Sciatic nerve (tissue), 2 donors: ENCODE results near the gene GTF2F2. TPM values are rescaled to one million over a fixed set of nuclear protein-coding genes. Genes with fewer than 3 reads are reported as not detected.
"Not testable (repeated sequence)": the region's sequence is repeated elsewhere in the genome, so short reads cannot be mapped to it uniquely, and the experiment has no call there.

ENCODE experiments used
- ATAC-seq: fragments of 200-7000 bp; cut with Tn5 transposase; one replicate; pipeline ENCODE4 v1.9.1; 2020; ENCODE audit warnings: mild to moderate bottlenecking, moderate library complexity
- DNase-seq: peaks from one replicate; pipeline ENCODE4 v3.0.0-alpha.2; 2020; ENCODE audit warnings: low spot score
- intact Hi-C: fragments of 100-400 bp; cut with DNase I; formaldehyde crosslinking; loops from one replicate; pipeline ENCODE4 v1.14.2; 2022
- total RNA-seq: library from RNA; stranded (reverse); fragmentation: NEBNext Ultra II Directional; extraction: Animal tissue kit (Norgen Biotek cat#: 25700); gene quantifications from one replicate; pipeline ENCODE4 v1.2.1, GENCODE V29; 2021
- donor health status: DM: no; HTN: no; CAD: no.
- donor health status: DM: no; HTN: no; CAD: no.

The GTF2F2 gene
- total RNA-seq, 1 donor from 2014 or later = 37.1 TPM

- ATAC-seq = no peak
- no peak for DNase-seq
- intact Hi-C loops = no loop called here
Observed at GRCh38 chr13:45231305-45231704, 111.0 kb downstream of the GTF2F2 start.

GRCh38 chr13:45231722-45232121, 111.4 kb downstream of the GTF2F2 start:
- intact Hi-C loops = no loop called here
- ATAC-seq (no peak), DNase-seq (no peak)

DNA sequence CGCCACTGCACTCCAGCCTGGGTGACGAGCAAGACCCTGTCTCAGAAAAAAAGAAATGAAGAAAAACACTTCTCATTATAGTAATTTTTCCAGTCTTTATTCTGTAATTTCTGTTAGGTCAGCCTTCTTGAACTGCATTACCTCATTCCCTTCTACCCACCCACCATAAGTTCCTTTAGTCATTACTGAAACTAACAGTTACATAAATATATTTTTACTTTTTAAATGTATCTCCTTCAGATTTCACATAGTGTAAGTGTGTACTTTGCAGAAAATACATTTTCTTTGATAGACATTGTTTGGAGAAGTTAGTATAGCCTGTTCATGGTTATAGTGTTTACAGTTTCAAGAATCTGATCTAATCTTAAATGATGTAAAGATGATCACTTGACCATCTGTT, 112.3 kb downstream of the GTF2F2 start:
- ATAC-seq (no peak), DNase-seq (no peak)
- intact Hi-C loops = no loop called here

- intact Hi-C loops = no loop called here
- no peak for ATAC-seq
Observed at GRCh38 chr13:45238945-45239795, 118.9 kb downstream of the GTF2F2 start.

DNA sequence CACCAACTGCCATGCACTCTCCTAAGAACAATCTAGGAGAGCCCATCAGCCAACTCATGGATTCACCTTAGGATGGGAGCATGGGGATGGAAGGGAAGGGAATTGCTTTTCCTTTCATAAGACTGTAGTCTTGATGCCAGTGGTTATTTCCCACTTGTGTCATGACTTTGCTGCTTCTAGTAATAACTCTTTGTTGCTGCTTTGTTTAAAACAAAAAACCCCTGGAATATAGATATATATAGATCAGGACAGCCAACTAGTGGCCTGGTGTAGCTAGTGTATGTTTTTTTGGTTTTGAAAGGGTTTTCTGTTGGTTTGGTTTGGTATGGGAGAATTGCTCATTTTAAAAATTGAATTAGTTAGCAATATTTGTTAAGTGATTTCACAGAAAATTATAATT, 119.8 kb downstream of the GTF2F2 start:
- ATAC-seq (no peak), DNase-seq (no peak)
- intact Hi-C loops = no loop called here

More at GRCh38 chr13:45238945-45239795, 118.9 kb downstream of the GTF2F2 start:
- DNase-seq = no peak

DNA sequence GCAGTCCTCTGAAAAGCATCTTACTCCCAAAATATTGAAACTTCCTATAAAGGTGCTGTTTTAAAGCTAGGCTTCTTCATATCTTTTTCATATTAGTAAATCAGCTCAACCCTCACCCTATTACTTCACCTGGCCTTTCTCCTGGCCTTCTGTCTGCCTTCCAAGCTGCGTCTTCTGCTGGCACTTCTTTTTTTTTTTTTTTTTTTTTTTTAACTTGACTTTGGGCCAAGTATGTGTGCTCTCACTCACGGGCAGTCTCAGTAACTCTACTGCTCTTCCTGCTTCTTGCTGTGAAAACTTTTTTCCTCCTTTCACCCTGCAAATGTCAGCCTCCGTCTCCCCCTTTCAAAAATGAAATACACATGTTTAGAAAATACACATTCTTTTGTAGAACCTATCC, 121.8 kb downstream of the GTF2F2 start:
- DNase-seq (no peak), ATAC-seq (peak; percentile 81)
- intact Hi-C loops = no loop called here

DNA sequence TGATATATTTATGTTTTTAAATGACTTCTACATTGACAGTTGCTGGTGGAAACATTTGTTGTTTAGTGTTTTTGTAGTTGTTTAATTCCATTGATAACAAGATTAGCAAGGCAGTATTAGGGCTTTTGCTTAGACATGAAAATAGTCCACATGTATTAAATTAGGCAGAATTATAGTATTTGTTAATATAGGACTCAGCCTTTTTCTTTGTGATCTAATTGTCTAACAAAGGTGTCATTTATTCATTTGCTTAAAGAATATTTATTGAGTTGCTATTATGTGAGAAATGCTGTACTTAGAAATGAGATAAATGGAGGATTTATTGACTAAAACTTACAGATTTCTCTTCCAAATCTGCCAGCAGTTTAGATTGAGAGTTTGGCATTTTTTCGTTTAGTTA, 122.2 kb downstream of the GTF2F2 start:
- intact Hi-C loops = no loop called here
- ATAC-seq = no peak

GRCh38 chr13:45243077-45243476, 122.8 kb downstream of the GTF2F2 start:
- intact Hi-C loops = no loop called here
- ATAC-seq = no peak
- DNase-seq = no peak

More for the DNA sequence above, 122.2 kb downstream of the GTF2F2 start:
- no peak for DNase-seq

- ATAC-seq, intact Hi-C loops: not testable (repeated sequence)
Observed at GRCh38 chr13:45244736-45245135, 124.4 kb downstream of the GTF2F2 start.

DNA sequence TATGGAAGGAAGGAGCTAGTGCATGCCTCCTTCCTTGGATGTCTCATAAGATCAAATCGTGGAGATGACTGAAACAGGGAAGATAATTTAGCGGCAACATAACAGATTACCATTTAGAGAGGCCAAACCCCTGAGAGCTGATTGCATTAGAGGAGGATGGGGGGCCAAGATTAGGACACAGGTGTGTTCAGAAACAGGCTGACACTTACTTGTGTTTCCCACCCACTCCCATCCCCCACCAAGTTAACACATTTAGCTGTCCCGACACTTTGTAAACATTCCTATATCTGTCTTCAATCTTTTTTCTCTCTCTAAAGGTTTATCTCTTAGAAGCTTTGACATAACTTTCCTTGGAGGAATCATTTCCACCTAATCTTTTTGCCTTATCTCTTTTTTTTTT, 129.4 kb downstream of the GTF2F2 start:
- DNase-seq (no peak), ATAC-seq (no peak)
- intact Hi-C loops = no loop called here

More at GRCh38 chr13:45244736-45245135, 124.4 kb downstream of the GTF2F2 start:
- not testable (repeated sequence) for DNase-seq

DNA sequence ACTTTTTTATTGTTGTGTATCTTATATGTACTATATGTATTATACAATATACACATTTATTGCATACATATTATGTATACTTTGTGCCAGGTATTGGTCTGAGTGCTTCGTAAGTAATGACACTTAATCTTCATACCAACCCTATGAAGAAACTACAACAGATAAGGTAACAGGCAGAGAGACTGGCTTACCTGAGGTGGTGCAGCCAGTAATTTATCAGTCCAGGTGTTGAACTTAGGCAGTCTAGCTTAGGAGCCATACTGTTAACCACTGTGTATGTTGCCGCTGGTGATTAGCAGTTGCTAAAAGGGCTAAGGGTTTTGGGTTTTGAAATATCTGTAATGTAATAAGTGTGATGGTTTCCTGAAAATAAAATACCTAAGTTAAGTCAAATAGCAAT, 134.1 kb downstream of the GTF2F2 start:
- intact Hi-C loops = no loop called here
- no peak for DNase-seq
- no peak for ATAC-seq

GRCh38 chr13:45255247-45255987, 135.1 kb downstream of the GTF2F2 start:
- DNase-seq (no peak), ATAC-seq (no peak)
- intact Hi-C loops = no loop called here

- intact Hi-C loops = no loop called here
- ATAC-seq (no peak), DNase-seq (no peak)
Observed at GRCh38 chr13:45256254-45256653, 135.9 kb downstream of the GTF2F2 start.

GRCh38 chr13:45257638-45258333, 137.5 kb downstream of the GTF2F2 start:
- intact Hi-C loops = no loop called here

DNA sequence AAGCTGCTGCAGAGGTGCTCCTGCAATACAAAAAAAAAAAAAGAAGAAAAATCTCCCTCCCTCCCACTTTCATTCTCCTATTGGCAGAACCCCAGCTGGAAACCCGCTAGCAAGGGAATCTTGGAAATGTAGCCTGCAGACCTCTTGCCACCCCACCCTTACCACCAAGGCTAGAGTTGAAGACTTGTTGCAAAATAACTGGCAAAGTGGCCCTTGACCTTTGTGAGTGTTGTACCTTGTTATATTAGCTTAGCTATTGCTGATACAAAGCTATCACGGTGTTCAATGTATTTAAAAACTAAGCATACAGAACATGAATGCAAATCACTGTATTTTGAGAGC, 138.0 kb downstream of the GTF2F2 start:
- ATAC-seq (peak; percentile 79), DNase-seq (no peak)
- intact Hi-C loops = no loop called here

More at GRCh38 chr13:45257638-45258333, 137.5 kb downstream of the GTF2F2 start:
- ATAC-seq = no peak
- DNase-seq = no peak

- no peak for DNase-seq
- no peak for ATAC-seq
- intact Hi-C loops = no loop called here
Observed at GRCh38 chr13:45267215-45267614, 146.9 kb downstream of the GTF2F2 start.

GRCh38 chr13:45269204-45269603, 148.9 kb downstream of the GTF2F2 start:
- intact Hi-C loops = no loop called here
- DNase-seq = no peak

DNA sequence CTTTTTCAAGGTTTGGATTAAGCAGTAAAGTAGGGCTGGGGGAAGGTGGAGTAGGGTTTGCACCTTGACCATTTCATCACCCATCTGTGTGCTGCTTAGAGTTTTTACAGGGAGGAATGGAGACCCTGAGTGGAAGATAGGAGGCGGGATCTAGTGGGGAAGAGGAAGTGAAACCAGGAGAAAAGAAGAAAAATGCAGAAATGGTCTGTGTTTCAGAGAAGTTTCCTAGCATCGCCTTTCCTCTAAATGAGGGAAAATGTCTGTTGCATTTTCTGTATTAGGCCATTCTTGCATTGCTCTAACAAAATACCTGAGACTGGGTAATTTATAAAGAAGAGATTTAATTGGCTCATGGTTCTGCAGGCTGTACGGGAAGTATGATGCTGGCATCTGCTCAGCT, 156.6 kb downstream of the GTF2F2 start:
- ATAC-seq = no peak
- intact Hi-C loops = no loop called here
- no peak for DNase-seq

More at GRCh38 chr13:45269204-45269603, 148.9 kb downstream of the GTF2F2 start:
- ATAC-seq = no peak

DNA sequence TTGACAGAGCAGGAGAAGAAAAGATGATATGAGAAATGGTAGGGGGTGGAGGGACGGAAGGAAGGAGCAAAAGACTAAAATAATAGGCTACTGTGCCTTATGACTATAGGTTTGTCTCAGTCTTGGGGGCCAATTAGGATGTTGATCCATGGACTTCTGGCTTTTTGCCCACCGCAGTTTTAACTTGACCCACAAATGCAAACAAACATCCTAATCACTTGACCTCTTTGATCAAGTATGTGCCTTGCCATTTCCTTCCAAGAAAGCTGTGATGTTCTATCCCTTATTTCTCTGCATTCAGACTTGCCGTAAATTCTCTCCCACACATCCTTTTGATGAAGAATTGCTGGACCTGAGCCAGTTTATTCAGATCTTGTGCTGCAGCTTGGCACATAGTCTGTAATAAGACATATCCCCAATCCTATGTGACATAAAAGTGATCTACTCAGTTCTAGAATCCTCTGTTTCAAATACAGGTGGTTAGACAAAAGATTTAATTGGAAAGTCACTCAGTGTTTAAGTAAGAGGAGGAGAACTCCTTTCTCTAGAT, 157.9 kb downstream of the GTF2F2 start:
- DNase-seq = no peak
- ATAC-seq = no peak
- intact Hi-C loops = no loop called here
